Fibroblast of mammary gland (primary cell): ENCODE measurements around the gene CTSO.

Source experiments
- DNase-seq: peaks from one replicate; pipeline ENCODE4 v3.0.0-alpha.2; 2010; ENCODE audit warnings: low read depth
- H3K4me3 ChIP-seq: 2 replicates; pipeline ENCODE4 v1.5.1; 2011; ENCODE audit warnings: low read depth, mild to moderate bottlenecking, low read length, moderate library complexity; ENCODE audit not compliant: control insufficient read depth
- TF ChIP-seq, protein P1 (sequence below): conservative IDR thresholded peaks from 2 replicates; pipeline ENCODE4 v1.5.1; 2011; ENCODE audit warnings: low read depth, low read length, inconsistent platforms; ENCODE audit not compliant: control insufficient read depth, insufficient read depth

The CTSO gene

DNA sequence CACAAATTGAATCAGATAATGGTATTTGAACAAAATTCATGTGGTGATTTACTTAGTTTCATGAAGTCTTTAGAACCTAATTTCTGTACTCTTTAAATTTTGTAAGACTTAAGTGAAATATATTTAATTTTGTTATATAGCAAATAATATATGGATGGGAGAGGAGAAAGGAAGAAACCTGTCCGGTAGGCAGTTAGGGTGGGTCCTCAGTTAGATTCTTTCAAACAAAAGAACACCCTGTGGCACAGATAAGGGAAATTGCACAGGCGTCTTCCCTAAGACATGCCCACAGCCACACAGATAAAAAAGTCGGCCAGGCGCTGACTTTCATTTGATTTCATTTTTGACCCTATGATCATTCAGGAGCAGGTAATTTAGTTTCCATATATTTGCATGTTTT lies 25.1 kb upstream of the CTSO start:
- TF ChIP-seq, protein P1, sequence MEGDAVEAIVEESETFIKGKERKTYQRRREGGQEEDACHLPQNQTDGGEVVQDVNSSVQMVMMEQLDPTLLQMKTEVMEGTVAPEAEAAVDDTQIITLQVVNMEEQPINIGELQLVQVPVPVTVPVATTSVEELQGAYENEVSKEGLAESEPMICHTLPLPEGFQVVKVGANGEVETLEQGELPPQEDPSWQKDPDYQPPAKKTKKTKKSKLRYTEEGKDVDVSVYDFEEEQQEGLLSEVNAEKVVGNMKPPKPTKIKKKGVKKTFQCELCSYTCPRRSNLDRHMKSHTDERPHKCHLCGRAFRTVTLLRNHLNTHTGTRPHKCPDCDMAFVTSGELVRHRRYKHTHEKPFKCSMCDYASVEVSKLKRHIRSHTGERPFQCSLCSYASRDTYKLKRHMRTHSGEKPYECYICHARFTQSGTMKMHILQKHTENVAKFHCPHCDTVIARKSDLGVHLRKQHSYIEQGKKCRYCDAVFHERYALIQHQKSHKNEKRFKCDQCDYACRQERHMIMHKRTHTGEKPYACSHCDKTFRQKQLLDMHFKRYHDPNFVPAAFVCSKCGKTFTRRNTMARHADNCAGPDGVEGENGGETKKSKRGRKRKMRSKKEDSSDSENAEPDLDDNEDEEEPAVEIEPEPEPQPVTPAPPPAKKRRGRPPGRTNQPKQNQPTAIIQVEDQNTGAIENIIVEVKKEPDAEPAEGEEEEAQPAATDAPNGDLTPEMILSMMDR, result no peak
- H3K4me3 ChIP-seq, result no peak overlapping the region
- DNase-seq, result no peak

DNA sequence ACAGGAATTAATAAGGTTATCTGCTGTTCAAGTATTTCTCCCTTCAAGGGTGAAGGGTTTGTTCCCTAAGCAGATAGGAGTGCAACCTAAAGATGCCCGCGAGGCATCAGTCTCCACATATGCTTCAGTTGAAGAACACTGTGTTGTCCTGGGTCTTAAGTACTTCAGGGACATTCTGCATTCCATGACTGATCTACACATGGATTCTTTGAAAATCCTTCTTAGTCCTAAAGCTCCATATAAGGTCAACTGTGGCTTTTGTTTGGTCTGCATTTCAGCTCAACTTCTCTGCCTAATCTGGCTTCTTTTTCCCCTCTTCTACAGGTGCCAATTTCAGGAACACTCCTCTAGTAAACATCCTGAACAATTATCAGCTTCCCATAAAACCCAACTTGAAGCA lies 21.8 kb upstream of the CTSO start:
- TF ChIP-seq, protein P1, result no peak
- no peak for DNase-seq
- no peak overlapping the region for H3K4me3 ChIP-seq

DNA sequence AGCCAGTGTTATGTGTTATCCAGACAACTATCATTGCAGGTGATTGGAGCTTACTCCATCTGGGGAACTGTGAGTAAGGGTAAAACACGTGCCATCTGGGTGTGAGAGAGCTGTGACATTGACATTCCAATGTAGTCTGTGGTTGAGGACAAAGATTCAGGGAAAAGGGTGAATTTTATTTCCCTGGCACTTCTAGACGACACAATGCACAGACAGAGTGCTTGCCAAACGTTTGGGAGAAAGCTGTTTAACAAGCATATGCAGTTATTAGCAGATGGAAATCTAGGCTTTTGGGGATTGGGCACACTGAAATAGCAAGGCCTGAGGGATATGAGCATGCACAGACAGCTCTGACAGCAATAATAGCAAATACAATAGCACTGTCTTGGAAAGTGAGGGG lies 21.3 kb upstream of the CTSO start:
- TF ChIP-seq, protein P1, result no peak
- no peak overlapping the region for H3K4me3 ChIP-seq
- no peak for DNase-seq

DNA sequence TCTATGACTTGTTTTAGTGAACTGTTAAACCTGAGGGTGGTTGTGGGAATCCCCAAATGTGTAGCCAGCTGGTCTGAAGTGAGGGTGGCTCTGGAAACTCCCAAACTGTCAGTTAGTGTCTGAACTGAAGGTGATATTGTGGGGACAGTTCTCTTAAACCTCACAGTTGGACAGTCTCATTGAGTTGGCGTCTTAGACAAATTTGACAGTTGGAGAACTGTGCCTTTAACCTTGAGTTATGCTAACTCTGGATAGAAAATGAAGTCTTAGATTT lies 20.7 kb upstream of the CTSO start:
- H3K4me3 ChIP-seq, result no peak overlapping the region
- TF ChIP-seq, protein P1, result no peak
- no peak for DNase-seq

DNA sequence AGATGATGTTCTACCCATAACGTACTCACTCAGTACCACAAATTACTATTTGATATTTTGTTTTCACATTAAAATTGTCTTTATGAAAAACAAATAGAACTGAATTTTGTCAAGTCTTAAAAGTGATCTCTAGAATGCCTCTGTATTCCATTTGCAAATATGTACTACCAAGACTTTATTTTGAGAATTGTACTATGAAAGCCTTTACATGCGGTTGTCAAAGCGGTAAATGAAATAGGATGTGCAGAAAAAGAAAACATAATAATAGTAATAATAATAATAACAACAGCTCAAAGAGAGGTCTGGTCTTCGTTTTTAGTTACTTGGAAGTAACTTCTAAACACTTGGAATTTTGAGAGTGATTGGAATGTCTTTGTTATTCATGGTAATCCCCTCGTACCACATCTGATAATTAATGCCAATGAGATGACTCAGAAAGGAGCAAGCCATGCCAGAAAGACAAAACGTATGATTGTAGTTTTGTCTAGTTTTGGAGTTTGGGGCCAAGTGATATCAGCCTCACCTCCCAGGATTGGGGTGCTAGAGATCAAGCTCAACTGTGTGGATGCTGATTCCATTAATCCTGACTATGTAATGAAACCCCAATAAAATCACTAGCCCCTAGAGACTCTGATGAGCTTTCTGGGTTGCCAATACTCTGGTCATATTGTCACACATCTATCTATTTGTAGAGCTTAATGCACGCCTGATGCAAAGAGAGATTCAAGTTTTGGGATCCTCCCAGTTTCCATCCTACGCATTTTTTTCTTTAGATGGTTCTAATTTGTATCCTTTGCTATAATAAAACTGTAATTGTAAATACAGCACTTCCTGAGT lies 20.2 kb upstream of the CTSO start:
- DNase-seq, result peak; percentile 36
- no peak overlapping the region for H3K4me3 ChIP-seq
- TF ChIP-seq, protein P1, result no peak

DNA sequence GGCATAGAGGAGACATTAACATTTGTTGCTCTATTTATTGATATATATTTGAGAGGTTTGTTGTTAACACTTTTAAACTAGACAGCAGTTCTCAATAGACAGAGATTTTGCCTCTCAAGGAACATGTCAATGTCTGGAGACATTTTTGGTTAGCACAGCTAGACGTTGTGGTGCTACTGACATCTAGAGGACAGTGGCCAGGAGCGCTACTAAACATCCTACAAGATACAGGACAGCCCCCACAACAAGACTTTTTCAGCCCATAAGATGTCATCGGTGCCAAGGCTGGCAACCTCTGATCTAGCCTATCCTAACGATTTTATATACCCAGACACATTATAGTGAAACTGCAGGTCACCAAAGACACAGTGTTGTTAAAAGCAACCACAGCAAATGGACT lies 18.4 kb upstream of the CTSO start:
- DNase-seq, result peak; percentile 67
- TF ChIP-seq, protein P1, result peak; percentile 62
- H3K4me3 ChIP-seq, result no peak overlapping the region
